IMR-90 (cell line): ENCODE measurements around the gene ACTN1. TPM values are rescaled to one million over a fixed set of nuclear protein-coding genes. Genes with fewer than 3 reads are reported as not detected.

ENCODE experiments used
- ATAC-seq: fragments of 200-7000 bp; cut with Tn5 transposase; 2 replicates; pipeline ENCODE4 v1.9.1; 2020; ENCODE audit warnings: low read depth, mild to moderate bottlenecking, moderate library complexity
- BruUV-seq: library from RNA; stranded (reverse); fragments of 400-500 nt; replicated peaks from 2 replicates; lab custom pipeline; 2021; lab: Mats Ljungman, UMichigan
- CTCF ChIA-PET: fragments of 300-600 bp; formaldehyde crosslinking; extraction: SDS; loops from one replicate; lab custom pipeline; 2021; ENCODE audit warnings: antibody characterized with exemption; lab: Yijun Ruan, JAX
- POLR2A ChIA-PET: fragments of 300-600 bp; sonication (Branson Sonifier 250); formaldehyde crosslinking; loops from one replicate; lab custom pipeline; 2022; ENCODE audit warnings: antibody characterized with exemption; ENCODE audit not compliant: unreplicated experiment; lab: Charles Lee
- DNase-seq: peaks from one replicate; pipeline ENCODE4 v3.0.0; 2013
- H2AFZ ChIP-seq: replicated peaks from 2 replicates; pipeline ENCODE3; 2013; ENCODE audit warnings: low read length, mild to moderate bottlenecking; ENCODE audit not compliant: poor library complexity
- H2AK5ac ChIP-seq: 2 replicates; pipeline ENCODE4 v1.6.1; 2013; ENCODE audit warnings: low read depth, low read length, inconsistent platforms
- H2AK9ac ChIP-seq: replicated peaks from 2 replicates; pipeline ENCODE3; 2013; ENCODE audit warnings: mild to moderate bottlenecking, low read depth, low read length, moderate library complexity; ENCODE audit not compliant: poor library complexity
- H2BK120ac ChIP-seq: 2 replicates; pipeline ENCODE4 v1.6.1; 2013; ENCODE audit warnings: low read depth, low read length, inconsistent platforms
- H2BK15ac ChIP-seq: 3 replicates; pipeline ENCODE4 v1.6.1; 2013; ENCODE audit warnings: low read depth, low read length, inconsistent platforms
- H2BK20ac ChIP-seq: 2 replicates; pipeline ENCODE4 v1.6.1; 2013; ENCODE audit warnings: low read depth, mild to moderate bottlenecking, inconsistent platforms, low read length, moderate library complexity
- H2BK5ac ChIP-seq: 2 replicates; pipeline ENCODE4 v1.6.1; 2013; ENCODE audit warnings: mild to moderate bottlenecking, low read depth, low read length, inconsistent platforms; ENCODE audit not compliant: poor library complexity, severe bottlenecking
- H3K14ac ChIP-seq: replicated peaks from 2 replicates; pipeline ENCODE4 v1.6.1; 2013; ENCODE audit warnings: low read depth, low read length, inconsistent platforms
- H3K18ac ChIP-seq: 2 replicates; pipeline ENCODE4 v1.6.1; 2013; ENCODE audit warnings: low read depth, low read length, control low read depth
- H3K23ac ChIP-seq: 2 replicates; pipeline ENCODE4 v1.6.1; 2013; ENCODE audit warnings: low read depth, low read length, inconsistent platforms
- H3K27ac ChIP-seq: 2 replicates; pipeline ENCODE4 v1.5.1; 2013; ENCODE audit warnings: mild to moderate bottlenecking, control low read depth, low read length; ENCODE audit not compliant: insufficient read depth
- H3K27me3 ChIP-seq: 2 replicates; pipeline ENCODE4 v1.6.1; 2013; ENCODE audit warnings: low read length; ENCODE audit not compliant: control insufficient read depth, insufficient read depth
- H3K36me3 ChIP-seq: 2 replicates; pipeline ENCODE4 v1.6.1; 2013; ENCODE audit warnings: low read length, mixed read lengths; ENCODE audit not compliant: control insufficient read depth, insufficient read depth
- H3K4ac ChIP-seq: 2 replicates; pipeline ENCODE4 v1.6.1; 2013; ENCODE audit warnings: low read depth, low read length, inconsistent platforms
- H3K4me1 ChIP-seq: 2 replicates; pipeline ENCODE4 v1.6.1; 2013; ENCODE audit warnings: low read length, mixed read lengths; ENCODE audit not compliant: control insufficient read depth, insufficient read depth
- H3K4me2 ChIP-seq: 2 replicates; pipeline ENCODE4 v1.6.1; 2013; ENCODE audit warnings: low read depth, mild to moderate bottlenecking, control low read depth, low read length, moderate library complexity
- H3K4me3 ChIP-seq: 2 replicates; pipeline ENCODE4 v1.5.1; 2013; ENCODE audit warnings: low read depth, mild to moderate bottlenecking, control low read depth, low read length, moderate library complexity; ENCODE audit not compliant: insufficient read depth
- H3K56ac ChIP-seq: 2 replicates; pipeline ENCODE4 v1.6.1; 2013; ENCODE audit warnings: low read length, inconsistent platforms; ENCODE audit not compliant: insufficient read depth; ENCODE audit errors: extremely low read depth
- H3K79me1 ChIP-seq, 2 experiments: 2 replicates each; pipeline ENCODE4 v1.6.1; 2013; ENCODE audit warnings: low read length in 2 of 2, inconsistent platforms in 1 of 2, low read depth in 1 of 2
- H3K9ac ChIP-seq: 2 replicates; pipeline ENCODE4 v1.6.1; 2013; ENCODE audit warnings: low read depth, low read length, control low read depth
- H3K9me1 ChIP-seq: 2 replicates; pipeline ENCODE4 v1.6.1; 2013; ENCODE audit warnings: low read length, inconsistent platforms; ENCODE audit not compliant: insufficient read depth
- H3K9me3 ChIP-seq: 2 replicates; pipeline ENCODE4 v1.6.1; 2013; ENCODE audit warnings: low read length; ENCODE audit not compliant: control insufficient read depth, insufficient read depth
- H4K20me1 ChIP-seq: 2 replicates; pipeline ENCODE4 v1.6.1; 2013; ENCODE audit warnings: low read length, inconsistent platforms; ENCODE audit not compliant: insufficient read depth
- H4K5ac ChIP-seq: 2 replicates; pipeline ENCODE4 v1.6.1; 2013; ENCODE audit warnings: mild to moderate bottlenecking, low read depth, low read length, control low read depth
- H4K8ac ChIP-seq, 2 experiments: 2 replicates each; pipeline ENCODE4 v1.6.1; 2013; ENCODE audit warnings: low read depth in 2 of 2, low read length in 2 of 2, control low read depth in 1 of 2, inconsistent platforms in 1 of 2
- H4K91ac ChIP-seq: 2 replicates; pipeline ENCODE4 v1.6.1; 2013; ENCODE audit warnings: low read depth, low read length, inconsistent platforms; ENCODE audit not compliant: insufficient read depth
- BHLHE40 ChIP-seq: fragments of 150-350 bp; IDR thresholded peaks from 2 replicates; pipeline ENCODE4 v1.6.1; 2016; ENCODE audit warnings: mild to moderate bottlenecking, low read depth, low read length
- CEBPB ChIP-seq: IDR thresholded peaks from 2 replicates; pipeline ENCODE4 v1.6.1; 2012; ENCODE audit warnings: low read depth, low read length, improper control_type of control experiment
- CHD1 ChIP-seq: IDR thresholded peaks from 2 replicates; pipeline ENCODE4 v1.6.1; 2012; ENCODE audit warnings: low read depth, low read length, improper control_type of control experiment
- FOS ChIP-seq: fragments of 150-350 bp; IDR thresholded peaks from 2 replicates; pipeline ENCODE4 v1.6.1; 2016; ENCODE audit warnings: low read depth, low read length
- MAFK ChIP-seq: IDR thresholded peaks from 2 replicates; pipeline ENCODE4 v1.6.1; 2012; ENCODE audit warnings: low read depth, low read length, improper control_type of control experiment
- MAZ ChIP-seq: IDR thresholded peaks from 2 replicates; pipeline ENCODE4 v1.6.1; 2012; ENCODE audit warnings: low read depth, mild to moderate bottlenecking, low read length, improper control_type of control experiment, moderate library complexity, borderline replicate concordance
- MXI1 ChIP-seq: IDR thresholded peaks from 2 replicates; pipeline ENCODE4 v1.6.1; 2012; ENCODE audit warnings: low read depth, mild to moderate bottlenecking, low read length, moderate library complexity, borderline replicate concordance
- NFE2L2 ChIP-seq: fragments of 150-350 bp; IDR thresholded peaks from 2 replicates; pipeline ENCODE4 v1.6.1; 2016; ENCODE audit warnings: low read depth, mild to moderate bottlenecking, low read length
- POLR2A ChIP-seq: IDR thresholded peaks from 2 replicates; pipeline ENCODE4 v1.6.1; 2012; ENCODE audit warnings: mild to moderate bottlenecking, low read depth, low read length
- RAD21 ChIP-seq: IDR thresholded peaks from 2 replicates; pipeline ENCODE4 v1.6.1; 2012; ENCODE audit warnings: low read length, improper control_type of control experiment
- RCOR1 ChIP-seq: IDR thresholded peaks from 2 replicates; pipeline ENCODE4 v1.6.1; 2012; ENCODE audit warnings: mild to moderate bottlenecking, low read length, improper control_type of control experiment; ENCODE audit not compliant: insufficient replicate concordance
- RFX5 ChIP-seq: IDR thresholded peaks from 2 replicates; pipeline ENCODE4 v1.8.0; 2012; ENCODE audit warnings: low read depth, mild to moderate bottlenecking, low read length, moderate library complexity
- SMC3 ChIP-seq: fragments of 150-350 bp; IDR thresholded peaks from 2 replicates; pipeline ENCODE4 v1.6.1; 2016; ENCODE audit warnings: low read depth, mild to moderate bottlenecking, antibody characterized with exemption, low read length, moderate library complexity
- WGBS, 2 experiments: methylation state at CpG; one replicate each; pipeline versions ENCODE4 v1.1.5 to v1.1.7; 2013; ENCODE audit warnings: missing lambda C conversion rate in 2 of 2; ENCODE audit not compliant: insufficient read length in 1 of 2; ENCODE audit errors: extremely low coverage in 2 of 2; 5-methylcytosine and 5-hydroxymethylcytosine counted together
- dilution Hi-C: fragments of 300-500 bp; cut with HindIII; formaldehyde crosslinking; loops from one replicate; pipeline ENCODE4 v1.14.3; 2018; ENCODE audit warnings: low sequenced_read_pairs; ENCODE audit not compliant: unreplicated experiment
- in situ Hi-C: fragments of 300-500 bp; cut with MboI; formaldehyde crosslinking; loops from 3 replicates; pipeline ENCODE4 v1.14.3; 2019; ENCODE audit warnings: low sequenced_read_pairs, inconsistent platforms, mixed read lengths
- intact Hi-C: fragments of 100-400 bp; cut with micrococcal nuclease; formaldehyde crosslinking; loops from 2 replicates; pipeline ENCODE4 v1.10.0; 2022
- polyA plus RNA-seq, 3 experiments: library from polyadenylated mRNA; depleted of rRNA; stranded (reverse); fragments of >200 nt; gene quantifications; 2 replicates each; pipeline ENCODE4 v1.2.3, GENCODE V29; 2012; ENCODE audit warnings: low replicate concordance in 1 of 3
- total RNA-seq: library from RNA; depleted of rRNA; stranded (reverse); fragments of >200 nt; gene quantifications from 2 replicates; pipeline ENCODE4 v1.2.3, GENCODE V29; 2012
- TF ChIP-seq, protein P1 (sequence below): fragments of 150-350 bp; IDR thresholded peaks from 2 replicates; pipeline ENCODE4 v1.6.1; 2017; ENCODE audit warnings: mild to moderate bottlenecking, antibody characterized with exemption, low read length, low read depth
- TF ChIP-seq, protein P2 (sequence below): conservative IDR thresholded peaks from 2 replicates; pipeline ENCODE4 v1.5.1; 2012; ENCODE audit warnings: mild to moderate bottlenecking, low read depth, low read length, improper control_type of control experiment

Gene ACTN1
- total and polyA plus RNA-seq, 2 of the 4 experiments (the other 2 are of a cell fraction): 684 to 766 TPM

DNA sequence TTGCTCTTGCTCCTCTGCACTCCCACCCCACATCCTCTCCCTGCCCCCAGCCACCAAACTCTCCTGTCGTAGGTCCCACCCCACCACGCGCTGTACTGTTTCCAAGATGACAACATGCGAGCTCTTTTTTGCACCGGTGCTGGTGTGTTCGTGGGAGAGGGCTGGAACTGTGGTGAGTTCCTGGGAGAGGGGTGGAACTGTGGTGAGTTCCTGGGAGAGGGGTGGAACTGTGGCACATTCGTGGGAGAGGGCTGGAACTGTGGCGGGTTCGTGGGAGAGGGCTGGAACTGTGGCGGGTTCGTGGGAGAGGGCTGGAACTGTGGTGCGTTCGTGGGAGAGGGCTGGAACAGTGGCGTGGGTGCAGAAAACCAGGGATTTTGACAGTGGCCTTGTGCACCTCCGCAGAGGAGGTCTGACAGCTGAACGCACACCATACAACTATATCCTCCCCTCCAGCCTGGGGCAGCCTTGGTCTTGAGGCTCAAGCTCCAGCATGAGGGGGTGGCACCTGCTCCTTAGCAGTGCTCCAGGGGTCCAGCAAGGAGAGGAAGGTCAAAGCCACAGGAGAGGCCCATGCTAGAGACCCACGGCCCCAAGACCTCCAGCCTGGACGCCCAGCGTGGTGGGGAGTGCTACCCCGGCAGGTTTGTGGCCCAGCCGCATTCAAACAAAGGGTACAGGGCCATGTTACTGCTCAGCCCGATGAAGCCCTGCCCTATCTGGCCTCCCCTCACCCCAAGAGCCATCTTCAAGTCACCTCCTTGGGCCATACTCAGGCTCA is 50.1 kb downstream of the ACTN1 start:
- in situ Hi-C loops (no loop called here), intact Hi-C loops (no loop called here), dilution Hi-C loops (no loop called here)
- no peaks in the 10 kb centered on the region for H3K27me3 ChIP-seq
- DNase-seq (no peak), ATAC-seq (no peak)
- H4K8ac ChIP-seq: 0 out of 4 replicates have a peak overlapping the region, but pooled peaks of 1 of the 2 experiments have one; percentile 1
- peak overlapping the region; percentile 38 for H2BK5ac ChIP-seq
- H2BK20ac ChIP-seq: no peak overlapping the region
- H3K79me1 ChIP-seq: peaks cover 5 to 93% of the 10 kb centered on the region in 2 experiments; a peak in 3 of 4 replicates
- H3K9me1 ChIP-seq: peaks cover 81% of the 10 kb centered on the region
- H3K4me3 ChIP-seq: no peak overlapping the region
- H4K91ac ChIP-seq: no peak overlapping the region
- ChIA-PET POLR2A (no interaction called here), CTCF (no interaction called here)
- H4K5ac ChIP-seq: no peak overlapping the region
- no peak overlapping the region for H2AK9ac ChIP-seq
- no peak overlapping the region for H2BK120ac ChIP-seq
- no peak overlapping the region for H3K4me2 ChIP-seq
- no peak overlapping the region for H2BK15ac ChIP-seq
- no peak overlapping the region for H2AFZ ChIP-seq
- peaks cover 54% of the 10 kb centered on the region for H3K36me3 ChIP-seq
- H3K4me1 ChIP-seq: peaks cover 57% of the 10 kb centered on the region
- H3K14ac ChIP-seq: no peak overlapping the region; the same call in 1 of the 2 replicates
- TF ChIP-seq MXI1 (no peak), RCOR1 (no peak), BHLHE40 (no peak), CEBPB (no peak), POLR2A (no peak), FOS (no peak), CHD1 (no peak), RAD21 (no peak), MAZ (no peak), NFE2L2 (no peak), SMC3 (no peak), MAFK (no peak), RFX5 (no peak)
- TF ChIP-seq, protein P1, sequence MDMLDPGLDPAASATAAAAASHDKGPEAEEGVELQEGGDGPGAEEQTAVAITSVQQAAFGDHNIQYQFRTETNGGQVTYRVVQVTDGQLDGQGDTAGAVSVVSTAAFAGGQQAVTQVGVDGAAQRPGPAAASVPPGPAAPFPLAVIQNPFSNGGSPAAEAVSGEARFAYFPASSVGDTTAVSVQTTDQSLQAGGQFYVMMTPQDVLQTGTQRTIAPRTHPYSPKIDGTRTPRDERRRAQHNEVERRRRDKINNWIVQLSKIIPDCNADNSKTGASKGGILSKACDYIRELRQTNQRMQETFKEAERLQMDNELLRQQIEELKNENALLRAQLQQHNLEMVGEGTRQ: no peak
- TF ChIP-seq, protein P2, sequence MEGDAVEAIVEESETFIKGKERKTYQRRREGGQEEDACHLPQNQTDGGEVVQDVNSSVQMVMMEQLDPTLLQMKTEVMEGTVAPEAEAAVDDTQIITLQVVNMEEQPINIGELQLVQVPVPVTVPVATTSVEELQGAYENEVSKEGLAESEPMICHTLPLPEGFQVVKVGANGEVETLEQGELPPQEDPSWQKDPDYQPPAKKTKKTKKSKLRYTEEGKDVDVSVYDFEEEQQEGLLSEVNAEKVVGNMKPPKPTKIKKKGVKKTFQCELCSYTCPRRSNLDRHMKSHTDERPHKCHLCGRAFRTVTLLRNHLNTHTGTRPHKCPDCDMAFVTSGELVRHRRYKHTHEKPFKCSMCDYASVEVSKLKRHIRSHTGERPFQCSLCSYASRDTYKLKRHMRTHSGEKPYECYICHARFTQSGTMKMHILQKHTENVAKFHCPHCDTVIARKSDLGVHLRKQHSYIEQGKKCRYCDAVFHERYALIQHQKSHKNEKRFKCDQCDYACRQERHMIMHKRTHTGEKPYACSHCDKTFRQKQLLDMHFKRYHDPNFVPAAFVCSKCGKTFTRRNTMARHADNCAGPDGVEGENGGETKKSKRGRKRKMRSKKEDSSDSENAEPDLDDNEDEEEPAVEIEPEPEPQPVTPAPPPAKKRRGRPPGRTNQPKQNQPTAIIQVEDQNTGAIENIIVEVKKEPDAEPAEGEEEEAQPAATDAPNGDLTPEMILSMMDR: no peak
- H3K9ac ChIP-seq: no peak overlapping the region
- 83% methylated on average over 4 of the region's 22 CpGs; no CpG with 5 or more reads in 1 of the 2 experiments for WGBS, 2 experiments
- no peak overlapping the region for H3K56ac ChIP-seq
- BruUV-seq: no TSS peak
- no peak overlapping the region for H3K23ac ChIP-seq
- H3K4ac ChIP-seq: 0 out of 2 replicates have a peak overlapping the region, but pooled peaks have one; percentile 8
- no peak overlapping the region for H2AK5ac ChIP-seq
- H3K9me3 ChIP-seq: no peaks in the 10 kb centered on the region
- peak overlapping the region; percentile 2 for H3K27ac ChIP-seq
- peaks cover 100% of the 10 kb centered on the region for H4K20me1 ChIP-seq
- H3K18ac ChIP-seq: no peak overlapping the region
